Measurements from ENCODE around the gene CCND2. TPM values are rescaled to one million over a fixed set of nuclear protein-coding genes. Genes with fewer than 3 reads are reported as not detected.

CCND2 gene
- total and polyA plus RNA-seq, 2 experiments from 2014 or later, result 75.6 to 224 TPM

DNA sequence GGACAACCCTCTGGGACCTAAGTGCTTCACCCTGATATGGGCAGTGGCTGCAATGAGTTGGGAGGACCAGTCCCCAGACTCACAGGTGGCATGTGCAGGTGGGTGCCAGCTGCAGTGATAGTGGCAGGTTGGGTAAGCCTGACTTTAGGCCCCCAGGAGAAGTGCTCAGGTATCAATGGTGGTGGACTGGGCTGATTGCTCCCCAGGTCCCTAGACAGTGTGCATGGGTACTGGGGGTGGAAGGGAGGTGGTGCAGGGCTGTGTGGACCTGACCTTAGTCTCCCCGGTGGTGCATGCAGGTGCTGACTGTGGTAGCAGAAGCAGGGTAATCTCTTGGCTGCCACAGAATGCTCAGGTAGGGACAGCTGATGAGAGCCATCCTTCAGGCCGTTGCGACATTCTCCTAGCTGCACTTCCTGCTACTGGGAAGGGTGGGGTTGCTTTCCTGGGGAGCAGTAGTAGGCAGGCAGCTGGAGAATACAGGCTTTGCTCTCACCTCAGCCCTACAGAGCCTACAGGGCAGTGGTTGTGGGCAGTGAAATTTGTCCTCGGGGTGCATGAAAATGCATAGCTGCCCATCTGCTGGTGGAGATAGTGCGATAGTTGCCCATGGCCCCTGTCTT, 33.3 kb upstream of the CCND2 start (continued):
- TF ChIP-seq, protein P1, sequence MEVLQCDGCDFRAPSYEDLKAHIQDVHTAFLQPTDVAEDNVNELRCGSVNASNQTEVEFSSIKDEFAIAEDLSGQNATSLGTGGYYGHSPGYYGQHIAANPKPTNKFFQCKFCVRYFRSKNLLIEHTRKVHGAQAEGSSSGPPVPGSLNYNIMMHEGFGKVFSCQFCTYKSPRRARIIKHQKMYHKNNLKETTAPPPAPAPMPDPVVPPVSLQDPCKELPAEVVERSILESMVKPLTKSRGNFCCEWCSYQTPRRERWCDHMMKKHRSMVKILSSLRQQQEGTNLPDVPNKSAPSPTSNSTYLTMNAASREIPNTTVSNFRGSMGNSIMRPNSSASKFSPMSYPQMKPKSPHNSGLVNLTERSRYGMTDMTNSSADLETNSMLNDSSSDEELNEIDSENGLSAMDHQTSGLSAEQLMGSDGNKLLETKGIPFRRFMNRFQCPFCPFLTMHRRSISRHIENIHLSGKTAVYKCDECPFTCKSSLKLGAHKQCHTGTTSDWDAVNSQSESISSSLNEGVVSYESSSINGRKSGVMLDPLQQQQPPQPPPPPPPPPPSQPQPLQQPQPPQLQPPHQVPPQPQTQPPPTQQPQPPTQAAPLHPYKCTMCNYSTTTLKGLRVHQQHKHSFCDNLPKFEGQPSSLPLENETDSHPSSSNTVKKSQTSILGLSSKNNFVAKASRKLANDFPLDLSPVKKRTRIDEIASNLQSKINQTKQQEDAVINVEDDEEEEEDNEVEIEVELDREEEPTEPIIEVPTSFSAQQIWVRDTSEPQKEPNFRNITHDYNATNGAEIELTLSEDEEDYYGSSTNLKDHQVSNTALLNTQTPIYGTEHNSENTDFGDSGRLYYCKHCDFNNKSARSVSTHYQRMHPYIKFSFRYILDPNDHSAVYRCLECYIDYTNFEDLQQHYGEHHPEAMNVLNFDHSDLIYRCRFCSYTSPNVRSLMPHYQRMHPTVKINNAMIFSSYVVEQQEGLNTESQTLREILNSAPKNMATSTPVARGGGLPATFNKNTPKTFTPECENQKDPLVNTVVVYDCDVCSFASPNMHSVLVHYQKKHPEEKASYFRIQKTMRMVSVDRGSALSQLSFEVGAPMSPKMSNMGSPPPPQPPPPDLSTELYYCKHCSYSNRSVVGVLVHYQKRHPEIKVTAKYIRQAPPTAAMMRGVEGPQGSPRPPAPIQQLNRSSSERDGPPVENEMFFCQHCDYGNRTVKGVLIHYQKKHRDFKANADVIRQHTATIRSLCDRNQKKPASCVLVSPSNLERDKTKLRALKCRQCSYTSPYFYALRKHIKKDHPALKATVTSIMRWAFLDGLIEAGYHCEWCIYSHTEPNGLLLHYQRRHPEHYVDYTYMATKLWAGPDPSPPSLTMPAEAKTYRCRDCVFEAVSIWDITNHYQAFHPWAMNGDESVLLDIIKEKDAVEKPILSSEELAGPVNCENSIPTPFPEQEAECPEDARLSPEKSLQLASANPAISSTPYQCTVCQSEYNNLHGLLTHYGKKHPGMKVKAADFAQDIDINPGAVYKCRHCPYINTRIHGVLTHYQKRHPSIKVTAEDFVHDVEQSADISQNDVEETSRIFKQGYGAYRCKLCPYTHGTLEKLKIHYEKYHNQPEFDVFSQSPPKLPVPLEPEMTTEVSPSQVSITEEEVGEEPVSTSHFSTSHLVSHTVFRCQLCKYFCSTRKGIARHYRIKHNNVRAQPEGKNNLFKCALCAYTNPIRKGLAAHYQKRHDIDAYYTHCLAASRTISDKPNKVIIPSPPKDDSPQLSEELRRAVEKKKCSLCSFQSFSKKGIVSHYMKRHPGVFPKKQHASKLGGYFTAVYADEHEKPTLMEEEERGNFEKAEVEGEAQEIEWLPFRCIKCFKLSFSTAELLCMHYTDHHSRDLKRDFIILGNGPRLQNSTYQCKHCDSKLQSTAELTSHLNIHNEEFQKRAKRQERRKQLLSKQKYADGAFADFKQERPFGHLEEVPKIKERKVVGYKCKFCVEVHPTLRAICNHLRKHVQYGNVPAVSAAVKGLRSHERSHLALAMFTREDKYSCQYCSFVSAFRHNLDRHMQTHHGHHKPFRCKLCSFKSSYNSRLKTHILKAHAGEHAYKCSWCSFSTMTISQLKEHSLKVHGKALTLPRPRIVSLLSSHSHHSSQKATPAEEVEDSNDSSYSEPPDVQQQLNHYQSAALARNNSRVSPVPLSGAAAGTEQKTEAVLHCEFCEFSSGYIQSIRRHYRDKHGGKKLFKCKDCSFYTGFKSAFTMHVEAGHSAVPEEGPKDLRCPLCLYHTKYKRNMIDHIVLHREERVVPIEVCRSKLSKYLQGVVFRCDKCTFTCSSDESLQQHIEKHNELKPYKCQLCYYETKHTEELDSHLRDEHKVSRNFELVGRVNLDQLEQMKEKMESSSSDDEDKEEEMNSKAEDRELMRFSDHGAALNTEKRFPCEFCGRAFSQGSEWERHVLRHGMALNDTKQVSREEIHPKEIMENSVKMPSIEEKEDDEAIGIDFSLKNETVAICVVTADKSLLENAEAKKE (CRISPR knock-in tag; IDR thresholded peaks at IDR 0.05), result no peak
- TF ChIP-seq CREB1 (CRISPR knock-in tag; IDR thresholded peaks at IDR 0.05; ENCODE audit: low read depth), result no peak

DNA sequence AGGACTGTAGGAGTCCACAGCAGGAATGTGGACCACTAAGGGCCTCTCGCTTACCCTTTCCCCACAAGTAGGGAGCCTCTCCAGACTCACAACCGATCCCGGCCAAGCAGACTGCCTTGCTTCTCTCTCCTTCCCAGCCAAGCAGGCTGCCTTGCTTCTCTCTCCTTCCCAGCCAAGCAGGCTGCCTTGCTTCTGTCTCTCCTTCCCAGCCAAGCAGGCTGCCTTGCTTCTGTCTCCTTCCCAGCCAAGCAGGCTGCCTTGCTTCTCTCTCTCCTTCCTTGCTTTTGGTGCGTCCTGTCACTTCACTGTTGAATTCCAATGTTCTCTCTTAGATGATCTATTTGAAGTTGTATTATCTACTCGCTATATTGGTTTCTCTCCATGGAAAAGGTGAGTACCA, 32.6 kb upstream of the CCND2 start:
- peaks cover 9% of the 10 kb centered on the region; the same call in 1 of the 2 replicates for H3K4me1 ChIP-seq (ENCODE audit: insufficient read depth)
- H3K27ac ChIP-seq (ENCODE audit: low read depth), result no peak overlapping the region
- H3K4me3 Mint-ChIP-seq, result no peak overlapping the region
- H3K9me2 ChIP-seq (ENCODE audit: insufficient read depth), result no peaks in the 10 kb centered on the region
- H2AFZ ChIP-seq, result no peak overlapping the region
- H3F3A ChIP-seq (replicated peaks; ENCODE audit: low read depth), result no peaks in the 10 kb centered on the region; the same call in 1 of the 2 replicates
- H3K4me2 ChIP-seq, result no peak overlapping the region; the same call in 1 of the 2 replicates
- peaks cover 44% of the 10 kb centered on the region for H3K79me2 ChIP-seq (replicated peaks; ENCODE audit: insufficient read depth)
- H3K27me3 ChIP-seq (ENCODE audit: insufficient read depth), result no peaks in the 10 kb centered on the region
- H3K4me3 ChIP-seq, result no peak overlapping the region
- peaks cover 3% of the 10 kb centered on the region; the same call in 1 of the 3 replicates for H3K36me3 Mint-ChIP-seq (ENCODE audit: low read depth)
- peaks cover 15% of the 10 kb centered on the region for H3K27me3 Mint-ChIP-seq (ENCODE audit: insufficient read depth, low read depth, poor library complexity)
- no peak overlapping the region for H3K27ac Mint-ChIP-seq
- H3K9me3 Mint-ChIP-seq, result no peaks in the 10 kb centered on the region; the same call in 1 of the 3 replicates
- peaks cover 32% of the 10 kb centered on the region for H3K4me1 Mint-ChIP-seq
- no peaks in the 10 kb centered on the region for H4K20me1 ChIP-seq (replicated peaks; ENCODE audit: insufficient read depth)
- H3K36me3 ChIP-seq (ENCODE audit: insufficient read depth), result no peaks in the 10 kb centered on the region
- no peak for ATAC-seq
- DNase-seq (ENCODE audit: low spot score), result no peak
- no peak for TF ChIP-seq ZNF331 (CRISPR knock-in tag; IDR thresholded peaks at IDR 0.05; ENCODE audit: low read depth)
- no peak for TF ChIP-seq EZH2 (IDR thresholded peaks at IDR 0.05; ENCODE audit: low read depth, unreplicated experiment)
- TF ChIP-seq STAT1 (IDR thresholded peaks at IDR 0.05; ENCODE audit: unreplicated experiment), result no peak
- TF ChIP-seq JUNB (IDR thresholded peaks at IDR 0.05; ENCODE audit: unreplicated experiment), result no peak
- TF ChIP-seq EZH2phosphoT487 (IDR thresholded peaks at IDR 0.05; ENCODE audit: unreplicated experiment), result no peak
- no peak for TF ChIP-seq POLR2AphosphoS5 (IDR thresholded peaks at IDR 0.05; ENCODE audit: low read depth)
- TF ChIP-seq, protein P1 (CRISPR knock-in tag; IDR thresholded peaks at IDR 0.05), result no peak
